RPMI8226 (cell line): Measurements from ENCODE around the gene IVL.

Experiments
- DNase-seq: peaks from one replicate; pipeline ENCODE4 v3.0.0-alpha.2; 2015

Gene IVL

DNA sequence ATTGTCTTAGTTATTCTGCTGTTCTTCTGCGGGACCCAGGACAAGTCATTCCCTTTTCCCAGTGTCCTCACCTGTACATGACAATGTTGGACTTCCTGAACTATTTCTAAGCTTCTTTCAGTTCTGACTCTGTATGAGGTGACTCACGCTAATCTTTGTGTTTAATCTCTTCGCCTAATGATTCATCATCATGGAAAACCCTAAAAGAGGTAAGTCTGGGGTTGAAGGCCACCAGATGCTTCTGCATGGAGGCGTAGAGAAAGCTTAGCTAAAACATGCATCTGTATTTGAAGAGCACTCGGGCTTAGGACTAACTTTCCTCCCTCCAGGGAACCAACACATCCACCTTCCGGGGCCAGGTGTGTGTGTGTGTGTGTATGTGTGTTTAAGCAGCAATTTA is 46.1 kb downstream of the IVL start:
- no peak for DNase-seq

DNA sequence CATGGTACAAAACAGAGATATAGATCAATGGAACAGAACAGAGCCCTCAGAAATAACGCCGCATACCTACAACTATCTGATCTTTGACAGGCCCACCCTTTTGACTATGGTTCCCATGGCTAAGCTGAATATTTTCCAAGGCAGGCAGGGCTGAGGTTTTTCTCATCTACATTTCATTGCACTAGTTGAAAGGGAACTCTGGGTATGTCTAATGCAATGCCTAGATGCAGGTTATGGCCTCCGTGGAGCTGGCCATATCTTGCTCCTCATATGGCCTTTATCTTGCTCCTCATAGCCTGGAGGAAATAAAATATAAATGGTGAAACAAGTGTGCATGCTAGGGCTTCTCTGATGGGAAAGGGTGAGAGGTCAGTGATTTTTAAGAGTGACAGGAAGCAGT is 49.2 kb downstream of the IVL start:
- no peak for DNase-seq

DNA sequence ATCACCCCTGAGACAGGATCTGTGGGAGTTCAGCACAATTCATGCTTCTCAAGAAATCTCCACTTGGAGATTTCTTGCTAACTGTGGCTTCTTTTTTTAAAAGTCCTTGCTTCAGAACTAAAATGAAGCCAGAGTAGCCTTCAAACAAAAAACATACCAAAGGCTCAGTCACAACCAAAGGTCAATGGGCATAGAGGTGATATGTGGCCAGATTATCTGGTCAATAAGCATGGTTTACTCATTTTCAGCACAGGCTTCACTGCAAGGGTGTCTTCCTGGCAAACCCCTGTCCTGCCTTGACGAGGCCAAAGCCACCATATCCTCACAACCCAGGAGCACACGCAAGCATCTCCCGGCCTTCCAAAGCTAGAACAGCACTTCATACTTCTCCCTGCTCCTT is 50.9 kb downstream of the IVL start:
- DNase-seq, result no peak

DNA sequence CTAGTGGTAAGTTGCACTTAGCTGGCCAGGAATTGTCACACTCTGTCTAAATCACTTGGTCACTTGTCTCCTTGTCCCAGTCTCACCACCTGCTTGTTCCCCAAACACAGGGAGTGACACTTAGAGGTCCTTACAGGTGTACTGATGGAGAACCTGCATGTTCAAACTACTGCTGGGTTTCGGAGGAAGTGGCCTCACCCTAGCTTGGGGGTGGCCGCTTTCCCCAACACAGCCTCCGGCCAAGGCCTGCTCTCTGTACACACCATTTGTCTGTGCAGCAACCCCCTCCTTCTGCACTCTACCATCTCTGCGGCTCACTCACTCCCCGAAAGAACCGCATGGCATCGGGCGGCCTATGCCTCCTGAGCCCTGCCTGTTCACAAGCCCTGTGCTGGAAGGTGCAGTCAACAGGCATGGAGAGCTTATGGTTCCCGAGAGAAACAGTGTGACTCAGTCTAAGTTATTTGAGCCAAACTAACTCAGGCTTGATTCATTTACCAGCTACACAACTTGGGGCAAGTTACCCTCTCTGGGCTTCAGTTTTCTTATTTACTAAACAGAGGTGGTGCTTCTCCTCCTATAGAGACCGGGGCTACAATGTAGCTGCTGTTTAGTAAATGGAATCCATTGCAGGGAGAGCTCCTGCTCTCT is 51.6 kb downstream of the IVL start:
- DNase-seq, result no peak

DNA sequence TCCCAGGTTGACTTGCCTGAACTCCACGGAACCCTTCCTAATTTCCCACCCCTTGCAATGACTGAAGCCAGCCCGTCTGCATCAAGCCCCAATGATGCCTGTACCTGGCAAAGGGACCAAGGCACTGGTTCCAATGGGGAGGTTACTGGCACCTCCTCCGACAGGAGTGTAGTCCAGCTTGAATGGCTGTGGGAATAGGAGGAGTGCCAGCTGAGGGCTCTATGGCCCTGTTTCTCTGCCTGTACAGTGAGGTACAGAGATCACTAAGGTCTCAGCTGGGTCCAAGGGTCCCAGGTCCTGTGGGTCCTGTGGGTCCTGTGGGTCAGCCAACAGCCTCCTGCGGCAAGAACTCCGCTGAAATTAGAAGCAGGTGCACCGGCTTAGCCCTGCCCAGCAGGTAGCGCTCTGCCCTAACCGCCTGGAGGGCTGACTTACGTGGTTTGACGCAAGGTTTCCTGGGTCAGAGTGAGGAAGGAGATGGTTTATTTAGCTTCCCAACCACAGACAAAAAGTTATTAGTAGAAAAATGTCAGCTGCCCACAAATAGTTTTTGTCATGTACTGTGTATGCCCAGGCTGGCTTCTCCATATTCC is 52.2 kb downstream of the IVL start:
- DNase-seq, result peak; percentile 30
